RWPE2 (cell line): ENCODE data around the gene ASAP2.

Source experiments
- ATAC-seq: fragments of 200-7000 bp; cut with Tn5 transposase; 3 replicates; pipeline ENCODE4 v1.9.1; 2021; ENCODE audit warnings: low read depth
- DNase-seq: peaks from one replicate; pipeline ENCODE4 v3.0.0-alpha.2; 2020; ENCODE audit warnings: low spot score
- H3K27ac ChIP-seq: fragments of 450-650 bp; 2 replicates; pipeline ENCODE4 v1.5.1; 2017; ENCODE audit warnings: mild to moderate bottlenecking; ENCODE audit not compliant: poor library complexity, severe bottlenecking
- H3K27me3 ChIP-seq: fragments of 250-450 bp; sonication (Bioruptor Pico); 2 replicates; pipeline ENCODE4 v1.5.1; 2021; ENCODE audit warnings: mild to moderate bottlenecking, moderate library complexity; ENCODE audit not compliant: insufficient read depth, poor library complexity, severe bottlenecking
- H3K36me3 ChIP-seq: fragments of 250-450 bp; sonication (Bioruptor Pico); 2 replicates; pipeline ENCODE4 v1.5.1; 2020; ENCODE audit warnings: low read depth, mild to moderate bottlenecking, moderate library complexity
- H3K4me1 ChIP-seq: fragments of 250-450 bp; sonication (Bioruptor Pico); 2 replicates; pipeline ENCODE4 v1.5.1; 2021; ENCODE audit warnings: mild to moderate bottlenecking, moderate library complexity; ENCODE audit not compliant: insufficient read depth, poor library complexity, severe bottlenecking
- H3K4me3 ChIP-seq: fragments of 250-450 bp; sonication (Bioruptor Pico); 2 replicates; pipeline ENCODE4 v1.5.1; 2021; ENCODE audit warnings: mild to moderate bottlenecking, moderate library complexity; ENCODE audit not compliant: severe bottlenecking
- H3K9me3 ChIP-seq: fragments of 250-450 bp; sonication (Bioruptor Pico); 2 replicates; pipeline ENCODE4 v1.5.1; 2021; ENCODE audit warnings: mild to moderate bottlenecking, moderate library complexity; ENCODE audit not compliant: severe bottlenecking
- CTCF ChIP-seq: fragments of 450-650 bp; IDR thresholded peaks from one replicate; pipeline ENCODE4 v1.5.1; 2017; ENCODE audit warnings: mild to moderate bottlenecking, moderate library complexity; ENCODE audit not compliant: poor library complexity, severe bottlenecking

ASAP2 gene

GRCh38 chr2:9163306-9164111 is 43.1 kb upstream of the ASAP2 start:
- Histone ChIP-seq H3K27me3 (no peaks in the 10 kb centered on the region), H3K4me1 (peaks cover 8% of the 10 kb centered on the region), H3K9me3 (no peaks in the 10 kb centered on the region), H3K36me3 (no peaks in the 10 kb centered on the region), H3K27ac (peak overlapping the region; percentile 38), H3K4me3 (no peak overlapping the region)
- peak; percentile 44 for ATAC-seq
- no peak for TF ChIP-seq CTCF
- DNase-seq = no peak

- Histone ChIP-seq H3K4me1 (peaks cover 8% of the 10 kb centered on the region), H3K27me3 (no peaks in the 10 kb centered on the region), H3K27ac (peak overlapping the region; percentile 38), H3K4me3 (no peak overlapping the region), H3K9me3 (no peaks in the 10 kb centered on the region), H3K36me3 (no peaks in the 10 kb centered on the region)
- no peak for TF ChIP-seq CTCF
- no peak for DNase-seq
- ATAC-seq = peak; percentile 56; the same call in 2 of the 3 replicates
Observed at GRCh38 chr2:9164112-9164608, 42.5 kb upstream of the ASAP2 start.

DNA sequence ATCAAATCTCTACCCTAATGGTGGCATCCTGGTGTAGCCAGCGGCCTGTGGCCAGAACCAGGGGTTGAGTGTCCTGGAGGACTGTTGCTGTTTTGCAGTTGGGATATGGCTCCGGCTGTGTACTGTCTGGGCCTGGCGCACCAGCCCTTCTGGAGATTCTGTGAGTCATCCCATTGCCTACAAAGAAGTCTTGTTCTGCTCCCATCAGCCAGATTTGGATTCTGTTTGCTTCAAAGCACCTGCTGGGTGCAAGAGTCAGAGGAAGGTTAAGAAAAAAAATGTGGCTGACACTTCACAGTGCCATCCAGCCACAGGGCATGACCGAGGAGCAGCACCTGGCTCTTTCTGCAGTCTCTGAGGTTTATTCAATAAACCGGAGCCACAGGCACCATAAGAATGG is 41.0 kb upstream of the ASAP2 start:
- no peak for TF ChIP-seq CTCF
- Histone ChIP-seq H3K9me3 (no peaks in the 10 kb centered on the region), H3K27ac (no peak overlapping the region), H3K36me3 (no peaks in the 10 kb centered on the region), H3K27me3 (no peaks in the 10 kb centered on the region), H3K4me3 (no peak overlapping the region), H3K4me1 (peaks cover 17% of the 10 kb centered on the region)
- DNase-seq = no peak
- ATAC-seq = peak; percentile 43; the same call in 1 of the 3 replicates

GRCh38 chr2:9166579-9167377 is 39.8 kb upstream of the ASAP2 start:
- no peaks in the 10 kb centered on the region for H3K27me3 ChIP-seq
- DNase-seq (no peak), ATAC-seq (no peak)
- H3K27ac ChIP-seq = no peak overlapping the region
- peaks cover 26% of the 10 kb centered on the region for H3K4me1 ChIP-seq
- H3K9me3 ChIP-seq = no peaks in the 10 kb centered on the region
- no peak overlapping the region for H3K4me3 ChIP-seq
- no peak for TF ChIP-seq CTCF
- H3K36me3 ChIP-seq = no peaks in the 10 kb centered on the region
